Neuronal stem cell (in vitro differentiated cells): ENCODE results near the gene SLC22A17.
A peak's percentile ranks its signal among the peaks of the same experiment; 100 is the strongest.

Experiments
- DNase-seq: peaks from one replicate; pipeline ENCODE4 v3.0.0-alpha.2; 2013; ENCODE audit warnings: low spot score
- H2AFZ ChIP-seq: one replicate; pipeline ENCODE4 v1.6.1; 2013; ENCODE audit warnings: mild to moderate bottlenecking, low read length, inconsistent platforms
- H2AK5ac ChIP-seq: 2 replicates; pipeline ENCODE4 v1.6.1; 2013; ENCODE audit warnings: low read depth, mild to moderate bottlenecking, inconsistent platforms, low read length, moderate library complexity, mixed read lengths
- H2BK120ac ChIP-seq: 2 replicates; pipeline ENCODE4 v1.6.1; 2013; ENCODE audit warnings: low read depth, mild to moderate bottlenecking, inconsistent platforms, low read length, moderate library complexity, mixed read lengths
- H2BK12ac ChIP-seq: one replicate; pipeline ENCODE4 v1.6.1; 2013; ENCODE audit warnings: low read length, inconsistent platforms
- H2BK15ac ChIP-seq: 2 replicates; pipeline ENCODE4 v1.6.1; 2013; ENCODE audit warnings: mild to moderate bottlenecking, low read length, inconsistent platforms, mixed read lengths
- H2BK5ac ChIP-seq: one replicate; pipeline ENCODE4 v1.6.1; 2013; ENCODE audit warnings: inconsistent platforms, mild to moderate bottlenecking, low read length, moderate library complexity
- H3K14ac ChIP-seq: one replicate; pipeline ENCODE4 v1.6.1; 2013; ENCODE audit warnings: low read length, inconsistent platforms
- H3K18ac ChIP-seq: 2 replicates; pipeline ENCODE4 v1.6.1; 2013; ENCODE audit warnings: low read length, inconsistent platforms
- H3K23ac ChIP-seq: 2 replicates; pipeline ENCODE4 v1.6.1; 2013; ENCODE audit warnings: low read depth, mild to moderate bottlenecking, mixed read lengths, low read length, inconsistent platforms; ENCODE audit not compliant: poor library complexity
- H3K27ac ChIP-seq: replicated peaks from 3 replicates; pipeline ENCODE4 v1.5.1; 2013; ENCODE audit warnings: low read length, inconsistent platforms
- H3K27me3 ChIP-seq, 3 experiments: 2 replicates each; pipeline ENCODE4 v1.6.1; 2013; ENCODE audit warnings: low read length in 3 of 3, mild to moderate bottlenecking in 2 of 3, inconsistent platforms in 1 of 3, low read depth in 1 of 3, mixed read lengths in 1 of 3, moderate library complexity in 1 of 3; ENCODE audit not compliant: control insufficient read depth in 3 of 3, insufficient read depth in 3 of 3
- H3K36me3 ChIP-seq, 2 donors: replicated peaks in 1 of 2; 2 replicates each; pipeline ENCODE4 v1.6.1; 2013; ENCODE audit warnings: low read length in 2 of 2; ENCODE audit not compliant: control insufficient read depth in 2 of 2, insufficient read depth in 2 of 2
- H3K4ac ChIP-seq: 2 replicates; pipeline ENCODE4 v1.6.1; 2013; ENCODE audit warnings: inconsistent platforms, mild to moderate bottlenecking, low read length, moderate library complexity
- H3K4me1 ChIP-seq, 2 donors: 1 replicate in 1 of 2; 2 replicates in 1 of 2; pipeline ENCODE4 v1.6.1; 2013; ENCODE audit warnings: low read length in 2 of 2, low read depth in 1 of 2; ENCODE audit not compliant: control insufficient read depth in 2 of 2, insufficient read depth in 1 of 2
- H3K4me2 ChIP-seq: one replicate; pipeline ENCODE4 v1.6.1; 2013; ENCODE audit warnings: mild to moderate bottlenecking, low read length, inconsistent platforms; ENCODE audit not compliant: insufficient read depth, poor library complexity, severe bottlenecking
- H3K4me3 ChIP-seq, 2 donors: 2 replicates each; pipeline ENCODE4 v1.5.1; 2013; ENCODE audit warnings: low read length in 2 of 2, mild to moderate bottlenecking in 2 of 2, inconsistent platforms in 1 of 2, moderate library complexity in 1 of 2
- H3K79me1 ChIP-seq: one replicate; pipeline ENCODE4 v1.6.1; 2013; ENCODE audit warnings: low read depth, mild to moderate bottlenecking, inconsistent platforms, low read length, moderate library complexity
- H3K9ac ChIP-seq: one replicate; pipeline ENCODE4 v1.6.1; 2013; ENCODE audit warnings: mild to moderate bottlenecking, low read depth, low read length, inconsistent platforms; ENCODE audit not compliant: poor library complexity
- H3K9me3 ChIP-seq, 2 donors: replicated peaks in 1 of 2; 2 replicates each; pipeline versions ENCODE3 to v1.6.1; 2013; ENCODE audit warnings: low read length in 2 of 2, mild to moderate bottlenecking in 2 of 2, inconsistent platforms in 1 of 2, low read depth in 1 of 2, mixed read lengths in 1 of 2, moderate library complexity in 1 of 2; ENCODE audit not compliant: control insufficient read depth in 2 of 2, insufficient read depth in 1 of 2
- H4K8ac ChIP-seq: one replicate; pipeline ENCODE4 v1.6.1; 2013; ENCODE audit warnings: low read depth, mild to moderate bottlenecking, inconsistent platforms, low read length, moderate library complexity
- H4K91ac ChIP-seq: one replicate; pipeline ENCODE4 v1.6.1; 2013; ENCODE audit warnings: low read length, low read depth, mild to moderate bottlenecking, inconsistent platforms; ENCODE audit not compliant: poor library complexity
- WGBS, 2 donors: extraction: QIAGEN DNeasy Blood & Tissue Kit; methylation state at CpG; one replicate each; pipeline ENCODE4 v1.1.7; 2013; ENCODE audit warnings: missing lambda C conversion rate in 2 of 2, mixed read lengths in 1 of 2; ENCODE audit not compliant: insufficient read length in 2 of 2, insufficient replicate concordance in 1 of 2; ENCODE audit errors: extremely low coverage in 2 of 2; 5-methylcytosine and 5-hydroxymethylcytosine counted together

Gene SLC22A17

GRCh38 chr14:23349156-23349845 lies 3.4 kb downstream of the SLC22A17 start:
- Histone ChIP-seq H3K36me3 (peaks cover 7 to 8% of the 10 kb centered on the region in 2 donors), H3K4ac (no peak overlapping the region), H3K18ac (no peak overlapping the region), H4K8ac (no peak overlapping the region), H2BK120ac (no peak overlapping the region), H3K79me1 (no peaks in the 10 kb centered on the region), H2AK5ac (no peak overlapping the region), H2AFZ (no peak overlapping the region), H3K9me3 (no peaks in the 10 kb centered on the region), H3K4me2 (no peak overlapping the region), H3K9ac (peak overlapping the region; percentile 27), H2BK15ac (no peak overlapping the region), H3K23ac (no peak overlapping the region), H4K91ac (no peak overlapping the region), H3K27me3 (peaks cover 0 to 3% (median 0%) of the 10 kb centered on the region in 3 experiments), H2BK5ac (no peak overlapping the region), H3K27ac (no peak overlapping the region), H3K4me3 (no peak overlapping the region), H2BK12ac (no peak overlapping the region), H3K4me1 (peaks cover 0 to 9% of the 10 kb centered on the region in 2 donors), H3K14ac (no peak overlapping the region)
- DNase-seq = no peak
- no CpG with 5 or more reads among the region's 8 CpGs for WGBS, 2 donors

GRCh38 chr14:23348297-23348655 lies 4.4 kb downstream of the SLC22A17 start:
- Histone ChIP-seq H2BK15ac (no peak overlapping the region), H2BK5ac (no peak overlapping the region), H3K4me3 (no peak overlapping the region), H4K91ac (no peak overlapping the region), H3K4me1 (peaks cover 0 to 7% of the 10 kb centered on the region in 2 donors), H3K4me2 (no peak overlapping the region), H3K23ac (no peak overlapping the region), H4K8ac (no peak overlapping the region), H3K9ac (no peak overlapping the region), H2AK5ac (no peak overlapping the region), H3K9me3 (no peaks in the 10 kb centered on the region), H3K14ac (no peak overlapping the region), H3K4ac (no peak overlapping the region), H2BK120ac (no peak overlapping the region), H2BK12ac (no peak overlapping the region), H3K18ac (no peak overlapping the region), H3K36me3 (peaks cover 7 to 8% of the 10 kb centered on the region in 2 donors), H2AFZ (no peak overlapping the region), H3K27me3 (peaks cover 0 to 3% (median 0%) of the 10 kb centered on the region in 3 experiments), H3K79me1 (no peaks in the 10 kb centered on the region), H3K27ac (no peak overlapping the region)
- no CpG with 5 or more reads among the region's 6 CpGs for WGBS, 2 donors
- DNase-seq = no peak

- Histone ChIP-seq H3K27me3 (peaks cover 0 to 3% (median 0%) of the 10 kb centered on the region in 3 experiments), H2BK12ac (no peak overlapping the region), H3K27ac (no peak overlapping the region), H3K23ac (no peak overlapping the region), H3K4ac (no peak overlapping the region), H3K4me2 (no peak overlapping the region), H3K9me3 (no peaks in the 10 kb centered on the region), H4K8ac (no peak overlapping the region), H2AFZ (no peak overlapping the region), H3K4me3 (no peak overlapping the region), H3K36me3 (peaks cover 7 to 8% of the 10 kb centered on the region in 2 donors), H3K14ac (peak overlapping the region; percentile 32), H3K18ac (no peak overlapping the region), H3K9ac (peak overlapping the region; percentile 40), H2BK120ac (no peak overlapping the region), H3K79me1 (no peaks in the 10 kb centered on the region), H2AK5ac (no peak overlapping the region), H3K4me1 (peaks cover 0 to 4% of the 10 kb centered on the region in 2 donors), H2BK15ac (no peak overlapping the region), H4K91ac (no peak overlapping the region), H2BK5ac (no peak overlapping the region)
- DNase-seq = no peak
- no CpG with 5 or more reads among the region's 19 CpGs for WGBS, 2 donors
Measured at GRCh38 chr14:23347406-23348296, 5.0 kb downstream of the SLC22A17 start.
